RWPE1 (cell line): ENCODE results near the gene NUP153.

ENCODE experiments used
- CTCF ChIA-PET: fragments of 350-600 bp; sonication (Branson Sonifier 250); formaldehyde crosslinking; extraction: SDS; loops from one replicate; lab custom pipeline; 2021; lab: Yijun Ruan, JAX
- POLR2A ChIA-PET: fragments of 400-600 bp; formaldehyde crosslinking; extraction: SDS; loops from one replicate; lab custom pipeline; 2020; ENCODE audit warnings: antibody characterized with exemption; ENCODE audit not compliant: low non-redundant PET; lab: Yijun Ruan, JAX
- DNase-seq: peaks from one replicate; pipeline ENCODE4 v3.0.0; 2012; ENCODE audit warnings: low spot score
- H3K27ac ChIP-seq: fragments of 450-650 bp; 2 replicates; pipeline ENCODE4 v1.5.1; 2017
- TF ChIP-seq, protein P1 (sequence below): fragments of 450-650 bp; conservative IDR thresholded peaks from 2 replicates; pipeline ENCODE4 v1.5.1; 2017; ENCODE audit warnings: low read depth, mild to moderate bottlenecking

The NUP153 gene

DNA sequence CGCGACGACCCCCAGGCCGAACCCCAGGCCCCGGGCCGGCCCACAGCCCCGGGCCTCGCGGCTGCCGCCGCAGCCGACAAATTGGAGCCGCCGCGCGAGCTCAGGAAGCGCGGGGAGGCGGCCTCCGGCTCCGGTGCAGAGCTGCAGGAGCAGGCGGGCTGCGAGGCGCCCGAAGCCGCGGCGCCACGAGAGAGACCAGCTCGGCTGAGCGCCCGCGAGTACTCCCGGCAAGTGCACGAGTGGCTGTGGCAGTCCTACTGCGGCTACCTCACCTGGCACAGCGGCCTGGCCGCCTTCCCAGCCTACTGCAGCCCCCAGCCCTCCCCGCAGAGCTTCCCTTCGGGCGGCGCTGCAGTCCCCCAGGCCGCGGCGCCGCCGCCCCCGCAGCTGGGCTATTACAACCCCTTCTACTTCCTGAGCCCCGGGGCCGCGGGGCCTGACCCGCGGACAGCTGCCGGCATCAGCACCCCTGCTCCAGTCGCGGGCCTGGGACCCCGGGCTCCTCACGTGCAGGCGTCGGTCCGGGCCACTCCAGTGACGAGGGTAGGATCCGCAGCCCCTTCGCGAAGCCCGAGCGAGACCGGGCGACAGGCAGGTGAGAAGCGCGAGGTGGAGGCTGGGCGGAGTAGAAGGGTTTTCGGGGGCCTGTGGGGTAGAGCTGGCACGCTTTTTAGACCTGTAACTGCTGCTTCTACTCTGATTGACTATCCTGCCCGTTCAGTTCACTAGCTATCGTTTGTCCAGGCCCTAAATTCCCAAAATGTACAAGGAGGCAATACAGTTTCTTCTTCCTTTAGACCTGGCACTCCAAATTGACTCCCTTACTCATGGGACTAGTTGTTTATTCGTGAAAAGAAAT lies 106.0 kb downstream of the NUP153 start:
- peak overlapping the region; percentile 78 for H3K27ac ChIP-seq
- TF ChIP-seq, protein P1, sequence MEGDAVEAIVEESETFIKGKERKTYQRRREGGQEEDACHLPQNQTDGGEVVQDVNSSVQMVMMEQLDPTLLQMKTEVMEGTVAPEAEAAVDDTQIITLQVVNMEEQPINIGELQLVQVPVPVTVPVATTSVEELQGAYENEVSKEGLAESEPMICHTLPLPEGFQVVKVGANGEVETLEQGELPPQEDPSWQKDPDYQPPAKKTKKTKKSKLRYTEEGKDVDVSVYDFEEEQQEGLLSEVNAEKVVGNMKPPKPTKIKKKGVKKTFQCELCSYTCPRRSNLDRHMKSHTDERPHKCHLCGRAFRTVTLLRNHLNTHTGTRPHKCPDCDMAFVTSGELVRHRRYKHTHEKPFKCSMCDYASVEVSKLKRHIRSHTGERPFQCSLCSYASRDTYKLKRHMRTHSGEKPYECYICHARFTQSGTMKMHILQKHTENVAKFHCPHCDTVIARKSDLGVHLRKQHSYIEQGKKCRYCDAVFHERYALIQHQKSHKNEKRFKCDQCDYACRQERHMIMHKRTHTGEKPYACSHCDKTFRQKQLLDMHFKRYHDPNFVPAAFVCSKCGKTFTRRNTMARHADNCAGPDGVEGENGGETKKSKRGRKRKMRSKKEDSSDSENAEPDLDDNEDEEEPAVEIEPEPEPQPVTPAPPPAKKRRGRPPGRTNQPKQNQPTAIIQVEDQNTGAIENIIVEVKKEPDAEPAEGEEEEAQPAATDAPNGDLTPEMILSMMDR, result no peak
- ChIA-PET CTCF (interaction anchor here (0.8 kb wide), 1 partner anchor 214 kb away, joined by 3 read pairs; no protein-coding TSS in a partner anchor), POLR2A (interaction anchor here (0.6 kb wide), 1 partner anchor 409 kb away, joined by 5 read pairs; no protein-coding TSS in a partner anchor)
- peak; percentile 20 for DNase-seq

DNA sequence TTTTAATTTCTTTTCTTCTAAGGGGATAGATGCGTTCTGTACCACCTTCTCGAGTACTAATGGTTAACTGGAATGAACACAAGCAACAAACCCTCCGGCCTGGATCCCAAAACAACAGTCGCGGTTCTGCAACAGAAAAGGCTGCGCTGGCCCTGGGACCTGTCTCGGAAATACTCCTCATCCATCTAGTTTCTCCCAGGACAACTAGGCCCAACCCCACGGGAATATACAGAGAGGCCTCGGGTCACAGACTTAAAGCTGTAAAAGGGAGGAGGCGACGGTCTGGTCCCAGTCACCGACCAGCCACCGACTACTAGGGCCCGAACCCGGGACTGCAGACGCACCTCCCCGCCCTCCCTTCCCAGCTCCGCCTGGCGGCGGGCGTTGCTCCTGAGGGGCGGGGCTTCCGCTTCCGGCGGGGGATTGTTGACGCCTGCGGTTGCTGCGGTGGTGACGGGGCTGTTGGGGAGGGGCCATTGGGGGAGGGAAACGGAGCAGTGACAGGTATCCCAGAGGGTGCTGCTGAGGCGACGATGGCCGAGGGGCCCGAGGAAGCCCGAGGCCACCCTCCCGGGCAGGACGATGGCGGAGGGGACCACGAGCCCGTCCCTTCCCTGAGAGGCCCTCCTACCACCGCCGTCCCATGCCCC lies 106.7 kb downstream of the NUP153 start, which contains the start of gene FAM8A1:
Gene FAM8A1, plus strand, starts transcription at position 426 of the 650 bp plus-strand sequence. Its CDS starts 108 bp downstream, at position 534.
- TF ChIP-seq, protein P1, result peak; percentile 23; the same call in 1 of the 2 replicates
- ChIA-PET POLR2A (interaction anchor here (0.6 to 0.7 kb wide), 3 partner anchors 107 to 410 kb away, joined by 3 to 5 read pairs (median 3); partner anchors contain the start of gene NUP153), CTCF (interaction anchor here (0.6 to 0.8 kb wide), 2 partner anchors 16 to 215 kb away, joined by 3 read pairs; no protein-coding TSS in a partner anchor)
- H3K27ac ChIP-seq, result peak within 1 kb of the TSS; percentile 78
- peak; percentile 90 for DNase-seq

DNA sequence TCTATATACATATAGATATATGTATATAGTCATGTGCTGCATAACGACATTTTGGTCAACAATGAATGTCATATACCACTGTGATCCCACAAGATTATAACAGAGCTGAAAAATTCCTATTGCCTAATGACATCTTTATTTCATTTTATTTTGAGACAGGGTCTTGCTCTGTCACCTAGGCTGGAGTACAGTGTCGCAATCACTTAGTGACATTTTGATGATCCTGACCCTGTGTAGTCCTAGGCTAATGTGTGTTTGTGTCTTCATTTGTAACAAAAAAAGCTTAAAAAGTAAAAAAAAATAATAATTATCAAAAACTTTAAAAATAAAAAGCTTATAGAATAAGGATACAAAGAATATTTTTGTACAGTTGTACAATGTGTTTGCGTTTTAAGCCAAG lies 110.6 kb downstream of the NUP153 start:
- CTCF ChIA-PET, result no interaction called here
- no peak overlapping the region for H3K27ac ChIP-seq
- DNase-seq, result no peak
- POLR2A ChIA-PET, result no interaction called here
- TF ChIP-seq, protein P1, result no peak

DNA sequence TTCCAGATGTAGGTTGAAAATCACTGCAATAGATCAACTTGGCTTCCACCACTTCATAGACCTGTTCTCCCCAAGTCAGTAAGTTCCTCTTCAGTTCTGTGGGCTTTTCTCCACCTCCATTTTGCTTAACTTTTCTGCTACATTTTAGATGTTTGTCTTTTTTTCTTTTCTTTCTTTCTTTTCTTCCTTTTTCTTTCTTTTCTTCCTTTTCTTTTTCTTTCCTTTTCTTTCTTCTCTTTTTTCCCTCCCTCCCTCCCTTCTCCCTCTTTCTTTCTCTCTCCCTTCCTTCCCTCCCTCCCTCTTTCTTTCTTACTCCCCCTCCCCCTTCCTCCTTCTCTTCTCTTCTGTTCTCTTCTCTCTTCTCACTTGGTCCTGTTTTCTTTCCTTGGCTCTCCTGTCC lies 113.5 kb downstream of the NUP153 start:
- no peak for DNase-seq
- ChIA-PET CTCF (no interaction called here), POLR2A (no interaction called here)
- TF ChIP-seq, protein P1, result no peak
- no peak overlapping the region for H3K27ac ChIP-seq

DNA sequence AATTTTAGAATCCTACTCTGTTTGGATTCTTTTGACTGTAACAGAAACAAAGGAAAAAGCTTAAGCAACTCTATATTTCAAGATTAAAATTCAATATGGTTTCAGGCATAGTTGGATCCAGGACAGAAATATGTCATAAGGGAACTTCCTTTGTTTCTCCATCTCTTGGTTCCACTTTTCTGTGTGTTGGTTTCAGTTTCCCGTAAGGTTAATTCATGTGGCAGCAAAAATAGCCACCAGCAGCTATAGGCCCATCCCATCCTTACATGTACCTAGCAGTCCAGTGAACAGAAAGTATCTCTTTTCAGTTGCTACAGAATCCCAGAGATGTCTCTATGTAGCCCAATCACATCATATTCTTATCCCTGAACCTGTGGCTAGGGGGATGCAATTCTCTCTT lies 115.4 kb downstream of the NUP153 start:
- POLR2A ChIA-PET, result no interaction called here
- no peak for DNase-seq
- TF ChIP-seq, protein P1, result no peak
- no peak overlapping the region for H3K27ac ChIP-seq
- CTCF ChIA-PET, result no interaction called here
